AG20443 (cell line): ENCODE results near the gene MYB.
"Not testable (repeated sequence)": the region's sequence is repeated elsewhere in the genome, so short reads cannot be mapped to it uniquely, and the experiment has no call there.

Experiments
- DNase-seq: peaks from one replicate; pipeline ENCODE4 v3.0.0; 2012; ENCODE audit warnings: low spot score, mixed read lengths

The MYB gene

DNA sequence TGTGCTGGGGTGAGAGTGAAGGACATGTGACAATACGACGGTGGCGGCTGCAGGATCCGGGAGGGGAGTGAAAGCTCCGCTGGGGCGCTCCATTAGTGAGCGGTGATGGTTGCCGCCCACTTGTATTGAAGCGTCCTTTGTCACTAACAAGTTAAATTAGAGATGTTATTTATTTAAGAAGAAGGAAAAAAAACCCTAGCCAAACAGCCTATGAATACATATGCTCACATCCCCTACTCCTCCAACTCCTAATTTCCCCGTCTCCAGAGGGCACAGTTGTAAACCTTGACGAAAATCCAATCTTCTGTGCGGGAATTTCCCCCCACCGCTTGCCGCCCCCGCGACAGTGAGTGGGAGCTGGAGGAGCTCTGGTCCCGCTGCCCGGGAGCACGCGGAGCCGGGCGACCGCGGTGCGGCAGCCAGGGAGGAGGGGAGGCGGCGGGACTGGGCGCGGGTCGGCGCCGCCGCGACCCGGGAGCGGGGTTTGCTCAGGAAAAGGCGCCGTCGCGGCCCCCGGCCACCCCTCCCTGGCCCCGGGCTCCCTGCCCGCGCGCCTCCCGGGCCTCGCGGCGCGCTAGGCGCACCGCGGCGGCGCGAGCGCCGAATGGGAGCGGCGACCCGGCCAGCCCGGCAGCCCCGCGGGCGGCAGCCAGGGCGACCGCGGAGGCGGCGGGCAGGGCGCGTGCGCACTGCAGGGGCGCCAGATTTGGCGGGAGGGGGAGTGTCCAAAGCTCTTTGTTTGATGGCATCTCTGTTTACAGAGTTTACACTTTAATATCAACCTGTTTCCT, at the start of gene MYB:
MYB (plus strand) TSS at position 767 of the 791 bp plus-strand sequence. CDS start 206 bp downstream, outside the sequence.
- DNase-seq: peak; percentile 96

DNA sequence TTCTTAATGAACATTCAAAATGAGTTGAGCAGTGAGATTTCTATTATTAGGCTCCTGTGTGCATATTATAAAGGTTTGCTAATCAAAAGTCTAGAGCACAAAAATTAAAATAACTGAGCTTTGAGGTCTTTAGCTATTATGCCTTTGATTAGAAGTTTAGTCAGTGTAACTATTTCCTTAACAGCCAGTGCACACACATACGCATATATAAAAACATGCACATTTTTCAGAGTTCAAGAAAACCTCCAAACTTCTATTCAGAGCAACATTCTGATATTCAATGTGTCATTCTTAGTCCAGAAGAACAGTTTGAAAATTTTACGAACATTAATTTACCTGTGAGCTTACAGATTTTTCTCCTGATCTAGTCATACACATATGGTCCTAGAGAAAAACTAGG, 48.3 kb upstream of the MYB start:
- no peak for DNase-seq

DNA sequence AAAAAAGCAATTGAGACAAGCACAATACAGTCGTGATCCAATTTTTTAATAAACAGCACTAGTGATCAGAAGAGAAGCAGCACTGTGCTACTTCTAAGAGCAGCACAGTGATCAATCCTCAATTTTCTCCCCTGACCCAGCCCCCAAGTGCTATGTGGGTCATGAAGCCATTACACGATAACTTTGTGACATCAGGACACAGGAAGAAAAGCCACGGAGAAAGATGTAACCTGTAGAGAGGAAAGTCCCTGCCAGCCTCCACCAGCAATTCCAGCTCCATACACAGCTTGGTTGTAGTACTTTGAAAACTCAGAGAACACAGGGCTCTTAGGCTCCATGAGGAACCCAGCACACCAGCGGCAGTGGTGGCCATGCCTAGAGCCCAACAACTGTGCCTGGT, 45.3 kb upstream of the MYB start:
- DNase-seq: no peak

DNA sequence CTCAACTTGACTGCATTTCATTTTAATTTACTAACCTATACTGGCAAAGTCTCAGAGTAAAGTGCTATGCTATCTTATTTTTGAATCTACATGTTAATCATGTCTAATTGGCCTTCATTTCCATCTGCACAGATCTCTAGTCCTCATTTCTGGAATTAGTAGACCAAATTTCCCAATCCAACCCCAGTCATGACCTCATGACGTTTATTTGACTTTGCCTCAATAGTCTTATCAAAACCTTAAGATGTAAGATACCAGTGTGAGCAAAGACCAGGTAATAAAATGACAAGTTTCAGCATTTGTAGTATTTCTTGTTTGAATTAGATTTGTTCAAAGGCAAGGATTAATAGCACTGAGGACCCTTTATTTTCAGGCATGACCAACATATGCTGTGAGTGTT, 43.3 kb upstream of the MYB start:
- no peak for DNase-seq

DNA sequence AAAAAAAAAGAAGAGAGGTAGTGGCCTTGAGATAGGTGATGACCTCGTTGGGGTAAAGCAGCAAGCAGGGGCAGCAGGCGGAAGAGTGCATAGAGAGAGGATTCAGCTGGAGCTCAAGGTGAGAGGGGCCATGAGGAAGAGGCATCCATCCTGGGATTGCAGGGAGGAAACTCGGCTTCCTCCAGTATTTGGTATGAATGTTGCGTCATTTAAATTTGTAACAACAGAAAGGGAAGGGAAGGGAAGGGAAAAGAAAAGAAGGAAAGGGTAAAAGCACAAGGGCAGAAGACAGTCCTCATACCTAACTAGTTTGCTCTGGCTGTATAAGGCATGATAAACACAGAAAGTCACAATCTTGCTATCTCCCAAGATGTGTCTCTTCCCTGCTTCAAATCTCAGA, 39.9 kb upstream of the MYB start:
- no peak for DNase-seq

DNA sequence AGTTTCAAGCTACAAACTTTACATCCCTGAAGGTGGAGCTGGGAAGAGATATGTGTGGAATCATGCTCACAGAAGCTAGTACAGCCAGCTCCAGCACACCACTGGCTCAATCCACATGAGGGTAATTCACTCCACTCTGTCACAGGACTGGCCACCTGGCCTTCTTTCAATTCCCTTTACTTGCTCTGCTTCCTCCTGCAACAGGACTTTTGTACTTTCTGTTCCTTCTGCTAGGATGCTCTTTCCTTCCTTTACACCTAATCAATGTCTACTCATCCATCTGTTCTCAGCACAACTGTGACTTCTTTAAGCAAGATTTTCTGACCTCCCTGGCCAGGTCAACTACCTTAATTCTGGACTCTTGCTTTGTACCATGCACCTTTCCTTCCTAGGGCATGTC, 39.4 kb upstream of the MYB start:
- DNase-seq: no peak

DNA sequence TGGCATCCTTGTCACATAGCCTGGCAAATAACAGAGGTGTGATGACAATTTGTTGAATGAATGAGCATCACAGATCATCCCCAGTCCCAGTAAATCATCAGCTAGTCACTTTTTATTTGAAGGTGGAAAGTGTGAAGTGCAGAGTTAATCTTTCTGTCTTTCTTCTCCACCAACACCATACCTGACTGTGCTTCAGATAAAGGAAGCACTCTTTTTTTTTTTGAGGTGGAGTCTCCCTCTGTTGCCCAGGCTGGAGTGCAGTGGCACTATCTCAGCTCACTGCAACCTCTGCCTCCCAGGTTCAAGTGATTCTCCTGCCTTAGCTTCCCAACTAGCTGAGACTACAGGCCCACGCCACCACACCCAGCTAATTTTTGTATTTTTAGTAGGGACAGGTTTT, 38.9 kb upstream of the MYB start:
- not testable (repeated sequence) for DNase-seq

DNA sequence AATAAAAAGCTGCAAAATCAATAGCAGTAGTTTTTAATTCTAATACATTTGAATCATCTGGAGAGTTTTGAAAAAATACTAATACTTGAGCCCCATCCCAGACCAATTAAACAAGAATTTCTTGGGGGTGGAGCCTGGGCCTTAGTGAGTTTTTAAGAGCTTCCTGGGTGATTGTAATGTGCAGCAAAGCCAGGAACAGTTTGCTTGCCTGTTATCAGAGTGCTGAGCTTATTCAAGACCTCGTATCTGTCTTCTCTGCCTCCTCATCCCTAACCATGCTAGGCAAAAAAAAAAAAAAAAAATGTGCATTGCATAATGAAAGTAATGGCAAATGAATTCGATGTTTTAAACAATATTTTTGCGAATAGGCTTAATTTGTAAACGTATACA, 36.4 kb upstream of the MYB start:
- DNase-seq: no peak

DNA sequence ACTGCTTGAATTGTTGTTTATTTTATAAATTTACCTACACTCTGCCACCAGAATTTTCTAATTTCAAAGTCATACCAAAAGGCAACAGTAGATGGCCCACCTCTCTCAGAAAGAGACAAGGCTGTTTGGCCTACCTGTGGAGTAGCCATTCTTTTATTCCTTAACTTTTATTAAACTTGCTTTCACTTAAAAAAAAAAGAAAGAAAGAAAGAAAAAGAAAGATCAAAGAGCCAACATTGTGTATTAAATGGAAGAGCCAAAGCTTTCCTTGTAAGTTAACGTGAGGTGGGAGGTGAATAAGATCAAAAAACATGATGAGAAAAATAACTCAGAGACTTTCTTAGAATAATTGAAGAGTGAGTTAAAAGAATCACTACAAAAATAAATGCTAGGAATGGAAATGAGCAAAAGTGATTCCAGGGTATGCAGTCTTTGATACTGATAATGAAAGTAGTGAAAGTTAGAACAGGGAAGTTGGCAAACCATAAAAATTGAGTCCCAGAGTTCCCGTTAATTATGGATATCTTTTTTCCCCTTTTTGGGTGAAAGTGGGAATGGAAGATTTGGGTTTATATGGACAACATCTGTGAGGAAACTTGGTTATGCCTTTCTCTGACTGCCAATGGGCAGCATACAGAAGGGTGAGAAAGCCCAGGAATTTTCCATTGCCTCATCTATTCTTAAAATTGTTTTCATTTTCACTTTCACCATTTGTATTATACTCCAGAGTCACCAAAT, 35.9 kb upstream of the MYB start:
- peak; percentile 27 for DNase-seq

DNA sequence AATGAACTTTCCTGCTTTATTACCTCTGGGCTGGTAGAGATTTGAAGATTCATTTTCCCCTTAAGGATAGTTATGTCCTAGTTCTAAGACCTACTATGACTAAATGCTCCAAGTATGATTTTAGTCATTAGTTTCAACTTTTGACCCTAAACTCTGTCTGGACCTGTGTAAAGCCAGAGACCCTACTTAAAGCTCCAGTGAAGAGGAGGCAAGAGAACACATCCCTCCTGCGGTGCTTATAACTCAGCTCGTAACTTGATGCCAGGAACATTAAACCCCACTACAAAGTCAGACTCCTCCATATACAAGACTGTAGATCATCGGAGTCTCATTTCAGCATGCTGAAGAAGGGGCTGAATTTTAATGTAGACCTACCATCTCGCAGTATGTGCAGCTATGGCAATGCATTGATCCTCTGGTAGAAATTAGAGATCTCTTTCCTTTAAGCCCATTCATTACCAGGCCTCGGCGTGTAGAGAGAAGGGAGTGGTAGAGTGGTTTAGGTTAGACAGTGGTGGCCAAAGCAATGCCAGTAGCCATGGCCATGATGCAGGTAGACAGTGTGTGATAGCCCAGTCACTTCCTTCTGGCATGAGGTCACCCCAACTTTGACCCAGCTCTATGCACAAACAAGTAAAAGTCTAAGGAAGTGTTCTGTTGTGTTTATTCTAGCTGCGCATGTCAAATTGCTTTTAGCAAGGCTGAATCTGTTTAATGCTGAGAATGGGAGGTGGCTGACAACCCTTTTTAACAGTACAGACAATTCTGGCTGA, 34.8 kb upstream of the MYB start:
- no peak for DNase-seq

DNA sequence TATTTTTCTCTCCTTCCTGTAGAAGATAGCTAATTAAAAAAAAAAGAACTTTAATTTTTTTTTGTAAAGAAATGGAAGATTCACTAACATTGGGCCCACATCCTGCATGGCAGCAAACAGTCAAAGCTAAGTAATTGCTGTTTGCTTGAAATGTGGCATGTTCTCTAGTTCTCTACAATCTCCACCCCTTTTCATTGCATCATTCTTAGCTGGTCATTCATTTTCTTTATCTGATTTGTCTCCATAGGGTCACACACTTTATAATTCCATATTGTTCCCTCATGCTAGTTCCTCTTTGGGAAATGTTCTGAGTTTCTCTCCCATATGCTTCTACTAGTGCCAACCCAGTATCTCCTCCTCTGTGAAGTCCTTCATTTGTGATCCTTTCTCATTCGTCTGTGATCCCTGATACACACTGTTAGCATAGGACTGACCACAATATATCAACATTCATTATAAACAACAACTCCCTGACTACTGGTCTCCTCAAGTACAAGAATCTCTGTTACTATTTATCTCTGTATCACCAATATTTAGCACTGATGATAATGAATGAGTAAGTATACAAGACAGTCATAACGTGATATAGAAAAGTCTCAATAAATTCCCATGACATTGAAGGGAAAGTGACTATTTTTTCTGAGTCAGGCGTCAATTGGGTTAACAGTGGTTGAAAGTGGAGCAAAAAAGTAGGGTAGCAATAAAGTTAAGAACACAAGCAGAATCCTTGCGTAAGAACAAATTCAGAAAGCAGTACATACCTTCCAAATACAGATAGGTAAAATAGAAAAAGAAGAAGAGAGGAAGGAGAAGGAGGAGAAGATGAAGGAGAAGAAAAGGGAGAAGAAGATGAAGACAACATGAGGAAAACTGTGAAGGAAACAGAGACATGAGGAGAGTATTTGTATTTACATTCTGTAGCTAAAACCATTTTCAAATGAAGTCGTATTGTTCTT, 33.2 kb upstream of the MYB start:
- no peak for DNase-seq

DNA sequence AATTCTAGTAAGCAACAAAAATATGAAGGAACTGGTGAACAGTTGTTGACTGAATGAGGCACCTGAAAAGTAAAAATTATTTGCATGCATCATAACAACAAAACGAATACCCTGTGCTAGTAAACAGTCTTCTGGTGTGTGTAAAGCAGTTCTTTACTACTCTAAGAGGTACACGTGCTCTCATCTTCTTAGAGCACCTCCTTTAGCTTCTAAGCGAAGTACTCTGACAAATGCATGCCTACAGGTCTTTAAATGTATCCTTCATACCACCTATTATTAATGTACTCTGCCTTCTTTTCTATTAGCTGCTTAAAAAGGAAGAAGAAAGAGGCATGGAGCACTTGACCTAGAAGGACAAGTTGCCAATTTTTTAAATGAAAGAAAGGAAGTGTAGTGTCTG, 32.2 kb upstream of the MYB start:
- DNase-seq: no peak

DNA sequence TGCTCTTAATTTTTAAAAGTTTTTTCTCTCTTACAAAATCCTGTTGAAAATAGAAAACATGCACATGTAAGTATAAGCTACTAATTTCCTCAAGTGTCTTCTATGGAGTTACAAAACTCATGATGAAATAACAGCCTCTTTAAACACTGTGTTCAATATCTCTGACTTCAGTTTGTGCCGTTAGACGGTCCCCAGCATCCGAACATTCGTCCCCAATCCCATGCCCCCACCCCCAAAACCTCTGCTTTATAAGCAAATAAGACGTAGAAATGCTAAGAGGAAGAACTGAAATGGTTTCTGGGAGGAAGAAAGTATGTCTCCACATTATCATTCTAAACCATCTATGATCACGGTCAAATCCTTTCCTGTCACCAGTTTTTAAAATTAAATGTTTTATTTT, 31.7 kb upstream of the MYB start:
- no peak for DNase-seq

DNA sequence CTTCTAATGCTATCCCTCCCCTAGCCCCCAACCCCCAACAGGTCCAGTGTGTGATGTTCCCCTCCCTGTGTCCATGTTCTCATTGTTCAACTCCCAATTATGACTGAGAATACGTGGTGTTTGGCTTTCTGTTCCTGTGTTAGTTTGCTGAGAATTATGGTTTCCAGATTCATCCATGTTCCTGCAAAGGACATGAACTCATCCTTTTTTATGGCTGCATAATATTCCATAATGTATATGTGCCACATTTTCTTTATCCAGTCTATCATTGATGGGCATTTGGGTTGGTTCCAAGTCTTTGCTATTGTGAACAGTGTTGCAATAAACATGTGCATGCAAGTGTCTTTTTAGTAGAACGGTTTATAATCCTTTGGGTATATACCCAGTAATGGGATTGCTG, 30.6 kb upstream of the MYB start:
- DNase-seq: not testable (repeated sequence)

DNA sequence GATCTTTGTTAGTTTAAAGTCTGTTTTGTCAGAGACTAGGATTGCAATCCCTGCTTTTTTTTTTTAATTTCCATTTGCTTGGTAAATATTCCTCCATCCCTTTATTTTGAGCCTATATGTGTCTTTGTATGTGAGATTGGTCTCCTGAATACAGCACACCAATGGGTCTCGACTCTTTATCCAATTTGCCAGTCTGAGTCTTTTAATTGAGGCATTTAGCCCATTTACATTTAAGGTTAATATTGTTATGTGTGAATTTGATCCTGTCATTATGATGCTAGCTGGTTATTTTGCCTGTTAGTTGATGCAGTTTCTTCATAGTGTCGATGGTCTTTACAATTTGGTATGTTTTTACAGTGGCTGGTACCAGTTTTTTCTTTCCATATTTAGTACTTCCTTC, 27.0 kb upstream of the MYB start:
- DNase-seq: not testable (repeated sequence)

DNA sequence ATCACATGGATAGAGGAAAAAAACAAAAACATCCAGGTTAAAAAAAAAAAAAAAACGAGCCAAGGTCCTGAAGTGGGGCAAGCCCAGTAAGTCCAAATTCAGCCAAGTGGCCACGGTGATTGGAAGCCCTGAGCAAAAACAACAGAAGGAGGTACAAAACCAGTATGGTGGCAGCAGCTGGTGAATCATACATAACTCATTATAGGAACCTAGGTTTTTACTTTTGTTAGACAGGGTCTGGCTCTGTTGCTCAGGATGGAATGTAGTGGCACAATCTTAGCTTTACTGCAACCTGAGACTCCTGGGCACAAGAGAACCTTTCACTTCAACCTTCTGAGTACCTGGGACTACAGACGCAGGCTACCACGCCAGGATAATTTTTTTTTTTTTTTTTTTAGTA, 22.7 kb upstream of the MYB start:
- DNase-seq: no peak

DNA sequence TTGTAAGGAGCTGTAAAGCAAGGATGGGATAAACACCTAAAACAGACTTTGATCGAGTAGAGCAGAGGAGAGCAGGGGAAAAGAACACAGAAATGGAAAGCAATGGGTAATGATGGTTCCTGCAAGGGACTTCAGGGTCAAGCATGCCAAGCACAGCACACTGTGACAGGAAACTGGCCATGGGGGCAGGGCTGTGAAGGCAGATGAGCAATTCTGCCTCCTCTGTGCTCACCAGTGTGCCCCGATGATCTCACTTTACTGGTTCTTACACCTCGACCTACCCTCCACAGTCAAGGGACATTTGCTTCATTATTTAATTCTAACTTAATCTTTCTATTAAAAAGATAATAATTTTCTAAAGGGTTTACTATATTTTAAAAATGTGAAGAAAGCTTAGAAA, 21.6 kb upstream of the MYB start:
- DNase-seq: no peak

DNA sequence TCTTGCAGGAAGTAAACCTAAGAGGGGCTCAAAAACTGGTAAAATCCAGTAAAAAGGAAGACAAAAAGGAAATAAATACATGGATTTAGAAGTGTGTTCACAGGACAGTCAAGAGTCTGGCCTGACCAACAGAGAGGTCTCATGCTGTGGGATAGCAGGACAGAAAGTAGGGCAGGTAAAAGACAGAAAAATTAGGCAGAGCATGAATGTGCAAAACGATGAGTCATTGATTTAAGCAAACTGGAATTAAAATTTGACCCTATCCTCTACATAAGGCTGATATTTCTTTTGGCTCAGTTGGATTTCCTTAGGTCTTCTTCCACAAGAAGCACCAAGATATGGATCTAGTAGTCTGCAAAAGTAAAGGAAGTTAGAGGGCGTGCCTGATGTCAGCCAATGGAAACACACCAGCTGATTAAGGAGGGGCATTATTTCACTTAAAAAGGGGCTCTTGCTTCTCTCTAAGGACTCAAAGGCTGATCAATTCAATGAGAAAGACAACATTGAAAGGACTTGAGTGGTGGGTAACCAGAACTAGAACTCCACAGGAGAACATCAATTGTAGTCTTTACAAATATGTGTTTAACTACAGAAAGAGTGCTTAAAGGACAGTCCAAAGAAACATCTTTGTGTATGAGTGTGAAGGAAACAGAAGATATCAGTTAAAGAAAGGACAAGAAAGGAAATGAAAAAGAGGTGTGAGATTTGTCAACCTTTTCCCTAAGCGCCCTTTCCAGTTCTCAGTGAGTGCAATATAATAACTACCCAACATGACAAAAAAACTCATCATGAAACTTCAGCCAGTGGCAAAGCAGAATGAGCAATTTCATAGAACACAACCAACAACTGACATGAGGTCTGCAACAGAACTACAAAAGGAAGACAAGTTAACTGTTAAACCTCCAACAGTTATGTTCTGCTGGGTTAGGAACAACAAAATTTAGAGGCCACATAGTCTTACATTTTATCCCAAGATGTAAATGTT, 19.4 kb upstream of the MYB start:
- no peak for DNase-seq

DNA sequence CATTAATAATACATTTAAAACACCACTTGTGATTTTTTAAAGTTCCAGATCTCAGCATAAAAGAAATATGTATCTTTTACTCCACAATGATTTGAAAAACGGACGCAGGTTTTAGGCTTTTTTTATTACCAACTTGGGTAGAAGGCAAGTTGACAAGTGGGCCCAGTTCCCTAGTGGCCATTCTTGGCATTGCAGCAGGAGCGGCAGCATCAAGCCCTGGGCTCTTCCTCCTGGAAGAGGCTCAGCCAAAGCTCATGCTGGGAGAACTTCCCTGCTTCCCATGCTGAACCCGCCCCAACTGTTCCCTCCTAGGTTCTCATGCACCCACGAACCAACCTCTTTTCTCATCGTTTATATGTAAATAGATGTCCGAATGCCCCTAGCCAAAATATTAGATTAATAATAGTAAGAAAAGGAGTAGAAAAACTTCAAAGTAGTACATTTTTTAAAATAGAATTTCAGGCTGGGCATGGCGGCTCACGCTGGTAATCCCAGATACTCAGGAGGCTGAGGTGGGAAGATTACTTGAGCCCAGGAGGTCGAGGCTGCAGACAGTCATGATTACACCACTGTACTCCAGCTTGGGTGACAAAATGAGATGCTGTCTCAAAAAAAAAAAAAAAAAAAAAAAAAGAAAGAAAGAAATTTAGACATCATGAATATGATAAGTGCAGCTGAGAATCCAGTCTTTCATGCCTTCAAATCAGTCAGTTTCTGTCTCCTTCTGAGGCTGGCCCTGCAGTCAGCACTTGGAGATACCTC, 18.2 kb upstream of the MYB start:
- peak; percentile 52 for DNase-seq

DNA sequence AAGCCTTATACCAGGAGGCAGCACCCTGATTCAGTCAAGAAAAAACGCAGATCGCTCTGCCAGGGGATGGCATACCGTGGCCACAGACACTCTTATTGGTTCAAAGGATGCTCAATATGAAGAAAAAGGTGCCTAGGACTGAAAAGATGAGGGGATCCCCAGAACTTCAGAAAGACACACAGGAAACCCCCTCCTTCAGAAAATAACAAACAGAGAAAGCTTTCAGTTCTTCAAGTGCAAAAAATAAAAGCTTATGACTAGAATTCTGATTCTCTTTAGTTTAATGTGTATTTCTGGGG, 17.7 kb upstream of the MYB start:
- DNase-seq: no peak
